ENCODE results near the gene CLK1. TPM values are rescaled to one million over a fixed set of nuclear protein-coding genes. Genes with fewer than 3 reads are reported as not detected.

CLK1 gene
- total and polyA plus RNA-seq, 2 of the 13 experiments (the other 11 are each of a cell fraction or from before 2014, with no cell fraction given): 66.6 to 101 TPM

DNA sequence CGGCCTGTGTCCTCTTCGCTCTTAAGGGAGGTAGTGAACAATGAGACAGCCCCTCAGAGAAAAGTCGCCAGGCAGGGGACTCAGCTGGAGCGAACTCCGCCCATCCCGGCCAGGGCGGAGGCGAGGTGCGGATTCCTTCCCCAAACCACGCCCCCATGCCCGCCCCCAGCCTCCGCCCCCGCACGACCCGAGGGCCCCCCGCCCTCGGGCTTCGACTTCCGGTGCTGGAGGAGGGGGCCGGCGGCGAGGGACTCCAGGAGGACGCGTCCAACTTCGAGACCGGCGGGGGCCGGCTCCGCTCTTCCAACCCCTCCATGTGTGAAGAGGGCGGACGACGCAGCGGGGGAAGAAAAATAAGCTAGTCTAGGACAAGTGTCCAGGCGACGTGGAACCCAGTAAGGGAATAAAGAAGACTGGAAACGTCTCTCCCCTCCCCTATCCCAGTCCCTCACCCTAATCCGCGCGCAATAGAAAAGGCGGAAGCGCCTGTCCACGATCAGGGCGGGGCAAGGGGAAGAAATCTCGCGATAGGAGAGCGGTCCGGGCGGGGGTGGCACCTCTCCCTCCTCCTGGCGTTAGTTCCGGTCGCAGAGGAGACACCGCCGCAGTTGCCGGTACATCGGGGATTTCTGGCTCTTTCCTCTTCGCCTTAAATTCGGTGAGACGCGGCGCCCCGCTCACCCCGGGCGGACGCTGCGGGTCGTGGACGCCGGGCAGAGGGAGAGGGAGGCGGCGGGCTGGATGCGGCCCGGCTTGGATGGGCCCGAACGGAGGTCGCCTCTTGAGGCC lies 52.9 kb downstream of the CLK1 start, which contains the start of gene BZW1 (continued):
- TF ChIP-seq, protein P1, sequence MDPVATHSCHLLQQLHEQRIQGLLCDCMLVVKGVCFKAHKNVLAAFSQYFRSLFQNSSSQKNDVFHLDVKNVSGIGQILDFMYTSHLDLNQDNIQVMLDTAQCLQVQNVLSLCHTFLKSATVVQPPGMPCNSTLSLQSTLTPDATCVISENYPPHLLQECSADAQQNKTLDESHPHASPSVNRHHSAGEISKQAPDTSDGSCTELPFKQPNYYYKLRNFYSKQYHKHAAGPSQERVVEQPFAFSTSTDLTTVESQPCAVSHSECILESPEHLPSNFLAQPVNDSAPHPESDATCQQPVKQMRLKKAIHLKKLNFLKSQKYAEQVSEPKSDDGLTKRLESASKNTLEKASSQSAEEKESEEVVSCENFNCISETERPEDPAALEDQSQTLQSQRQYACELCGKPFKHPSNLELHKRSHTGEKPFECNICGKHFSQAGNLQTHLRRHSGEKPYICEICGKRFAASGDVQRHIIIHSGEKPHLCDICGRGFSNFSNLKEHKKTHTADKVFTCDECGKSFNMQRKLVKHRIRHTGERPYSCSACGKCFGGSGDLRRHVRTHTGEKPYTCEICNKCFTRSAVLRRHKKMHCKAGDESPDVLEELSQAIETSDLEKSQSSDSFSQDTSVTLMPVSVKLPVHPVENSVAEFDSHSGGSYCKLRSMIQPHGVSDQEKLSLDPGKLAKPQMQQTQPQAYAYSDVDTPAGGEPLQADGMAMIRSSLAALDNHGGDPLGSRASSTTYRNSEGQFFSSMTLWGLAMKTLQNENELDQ (CRISPR knock-in tag; IDR thresholded peaks at IDR 0.05; ENCODE audit: borderline replicate concordance): peak; percentile 48; the same call in 1 of the 2 replicates
- TF ChIP-seq MLLT10 (CRISPR knock-in tag; IDR thresholded peaks at IDR 0.05): no peak
- no peak for TF ChIP-seq ZSCAN25 (CRISPR knock-in tag; IDR thresholded peaks at IDR 0.05)
- TF ChIP-seq, protein P2, sequence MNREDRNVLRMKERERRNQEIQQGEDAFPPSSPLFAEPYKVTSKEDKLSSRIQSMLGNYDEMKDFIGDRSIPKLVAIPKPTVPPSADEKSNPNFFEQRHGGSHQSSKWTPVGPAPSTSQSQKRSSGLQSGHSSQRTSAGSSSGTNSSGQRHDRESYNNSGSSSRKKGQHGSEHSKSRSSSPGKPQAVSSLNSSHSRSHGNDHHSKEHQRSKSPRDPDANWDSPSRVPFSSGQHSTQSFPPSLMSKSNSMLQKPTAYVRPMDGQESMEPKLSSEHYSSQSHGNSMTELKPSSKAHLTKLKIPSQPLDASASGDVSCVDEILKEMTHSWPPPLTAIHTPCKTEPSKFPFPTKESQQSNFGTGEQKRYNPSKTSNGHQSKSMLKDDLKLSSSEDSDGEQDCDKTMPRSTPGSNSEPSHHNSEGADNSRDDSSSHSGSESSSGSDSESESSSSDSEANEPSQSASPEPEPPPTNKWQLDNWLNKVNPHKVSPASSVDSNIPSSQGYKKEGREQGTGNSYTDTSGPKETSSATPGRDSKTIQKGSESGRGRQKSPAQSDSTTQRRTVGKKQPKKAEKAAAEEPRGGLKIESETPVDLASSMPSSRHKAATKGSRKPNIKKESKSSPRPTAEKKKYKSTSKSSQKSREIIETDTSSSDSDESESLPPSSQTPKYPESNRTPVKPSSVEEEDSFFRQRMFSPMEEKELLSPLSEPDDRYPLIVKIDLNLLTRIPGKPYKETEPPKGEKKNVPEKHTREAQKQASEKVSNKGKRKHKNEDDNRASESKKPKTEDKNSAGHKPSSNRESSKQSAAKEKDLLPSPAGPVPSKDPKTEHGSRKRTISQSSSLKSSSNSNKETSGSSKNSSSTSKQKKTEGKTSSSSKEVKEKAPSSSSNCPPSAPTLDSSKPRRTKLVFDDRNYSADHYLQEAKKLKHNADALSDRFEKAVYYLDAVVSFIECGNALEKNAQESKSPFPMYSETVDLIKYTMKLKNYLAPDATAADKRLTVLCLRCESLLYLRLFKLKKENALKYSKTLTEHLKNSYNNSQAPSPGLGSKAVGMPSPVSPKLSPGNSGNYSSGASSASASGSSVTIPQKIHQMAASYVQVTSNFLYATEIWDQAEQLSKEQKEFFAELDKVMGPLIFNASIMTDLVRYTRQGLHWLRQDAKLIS (CRISPR knock-in tag; IDR thresholded peaks at IDR 0.05): no peak; the same call in 1 of the 2 replicates
- TF ChIP-seq, protein P3, sequence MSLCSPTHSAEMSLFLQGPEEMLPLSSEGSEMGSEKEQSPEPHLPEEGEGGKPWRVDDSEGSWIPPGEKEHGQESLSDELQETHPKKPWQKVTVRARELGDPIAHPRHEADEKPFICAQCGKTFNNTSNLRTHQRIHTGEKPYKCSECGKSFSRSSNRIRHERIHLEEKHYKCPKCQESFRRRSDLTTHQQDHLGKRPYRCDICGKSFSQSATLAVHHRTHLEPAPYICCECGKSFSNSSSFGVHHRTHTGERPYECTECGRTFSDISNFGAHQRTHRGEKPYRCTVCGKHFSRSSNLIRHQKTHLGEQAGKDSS (CRISPR knock-in tag; IDR thresholded peaks at IDR 0.05; ENCODE audit: borderline replicate concordance, low read depth): no peak
- TF ChIP-seq, protein P4, sequence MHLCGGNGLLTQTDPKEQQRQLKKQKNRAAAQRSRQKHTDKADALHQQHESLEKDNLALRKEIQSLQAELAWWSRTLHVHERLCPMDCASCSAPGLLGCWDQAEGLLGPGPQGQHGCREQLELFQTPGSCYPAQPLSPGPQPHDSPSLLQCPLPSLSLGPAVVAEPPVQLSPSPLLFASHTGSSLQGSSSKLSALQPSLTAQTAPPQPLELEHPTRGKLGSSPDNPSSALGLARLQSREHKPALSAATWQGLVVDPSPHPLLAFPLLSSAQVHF (CRISPR knock-in tag; IDR thresholded peaks at IDR 0.05): peak; percentile 21; the same call in 1 of the 2 replicates
- TF ChIP-seq SP2 (CRISPR knock-in tag; IDR thresholded peaks at IDR 0.05): peak; percentile 61; the same call in 1 of the 2 replicates
- TF ChIP-seq ZNF850 (CRISPR knock-in tag; conservative IDR thresholded peaks at IDR 0.05): no peak
- TF ChIP-seq FOXA1 (IDR thresholded peaks at IDR 0.05): no peak
- no peak for TF ChIP-seq FOXA1 (CRISPR knock-in tag; IDR thresholded peaks at IDR 0.05)
- TF ChIP-seq, protein P5, sequence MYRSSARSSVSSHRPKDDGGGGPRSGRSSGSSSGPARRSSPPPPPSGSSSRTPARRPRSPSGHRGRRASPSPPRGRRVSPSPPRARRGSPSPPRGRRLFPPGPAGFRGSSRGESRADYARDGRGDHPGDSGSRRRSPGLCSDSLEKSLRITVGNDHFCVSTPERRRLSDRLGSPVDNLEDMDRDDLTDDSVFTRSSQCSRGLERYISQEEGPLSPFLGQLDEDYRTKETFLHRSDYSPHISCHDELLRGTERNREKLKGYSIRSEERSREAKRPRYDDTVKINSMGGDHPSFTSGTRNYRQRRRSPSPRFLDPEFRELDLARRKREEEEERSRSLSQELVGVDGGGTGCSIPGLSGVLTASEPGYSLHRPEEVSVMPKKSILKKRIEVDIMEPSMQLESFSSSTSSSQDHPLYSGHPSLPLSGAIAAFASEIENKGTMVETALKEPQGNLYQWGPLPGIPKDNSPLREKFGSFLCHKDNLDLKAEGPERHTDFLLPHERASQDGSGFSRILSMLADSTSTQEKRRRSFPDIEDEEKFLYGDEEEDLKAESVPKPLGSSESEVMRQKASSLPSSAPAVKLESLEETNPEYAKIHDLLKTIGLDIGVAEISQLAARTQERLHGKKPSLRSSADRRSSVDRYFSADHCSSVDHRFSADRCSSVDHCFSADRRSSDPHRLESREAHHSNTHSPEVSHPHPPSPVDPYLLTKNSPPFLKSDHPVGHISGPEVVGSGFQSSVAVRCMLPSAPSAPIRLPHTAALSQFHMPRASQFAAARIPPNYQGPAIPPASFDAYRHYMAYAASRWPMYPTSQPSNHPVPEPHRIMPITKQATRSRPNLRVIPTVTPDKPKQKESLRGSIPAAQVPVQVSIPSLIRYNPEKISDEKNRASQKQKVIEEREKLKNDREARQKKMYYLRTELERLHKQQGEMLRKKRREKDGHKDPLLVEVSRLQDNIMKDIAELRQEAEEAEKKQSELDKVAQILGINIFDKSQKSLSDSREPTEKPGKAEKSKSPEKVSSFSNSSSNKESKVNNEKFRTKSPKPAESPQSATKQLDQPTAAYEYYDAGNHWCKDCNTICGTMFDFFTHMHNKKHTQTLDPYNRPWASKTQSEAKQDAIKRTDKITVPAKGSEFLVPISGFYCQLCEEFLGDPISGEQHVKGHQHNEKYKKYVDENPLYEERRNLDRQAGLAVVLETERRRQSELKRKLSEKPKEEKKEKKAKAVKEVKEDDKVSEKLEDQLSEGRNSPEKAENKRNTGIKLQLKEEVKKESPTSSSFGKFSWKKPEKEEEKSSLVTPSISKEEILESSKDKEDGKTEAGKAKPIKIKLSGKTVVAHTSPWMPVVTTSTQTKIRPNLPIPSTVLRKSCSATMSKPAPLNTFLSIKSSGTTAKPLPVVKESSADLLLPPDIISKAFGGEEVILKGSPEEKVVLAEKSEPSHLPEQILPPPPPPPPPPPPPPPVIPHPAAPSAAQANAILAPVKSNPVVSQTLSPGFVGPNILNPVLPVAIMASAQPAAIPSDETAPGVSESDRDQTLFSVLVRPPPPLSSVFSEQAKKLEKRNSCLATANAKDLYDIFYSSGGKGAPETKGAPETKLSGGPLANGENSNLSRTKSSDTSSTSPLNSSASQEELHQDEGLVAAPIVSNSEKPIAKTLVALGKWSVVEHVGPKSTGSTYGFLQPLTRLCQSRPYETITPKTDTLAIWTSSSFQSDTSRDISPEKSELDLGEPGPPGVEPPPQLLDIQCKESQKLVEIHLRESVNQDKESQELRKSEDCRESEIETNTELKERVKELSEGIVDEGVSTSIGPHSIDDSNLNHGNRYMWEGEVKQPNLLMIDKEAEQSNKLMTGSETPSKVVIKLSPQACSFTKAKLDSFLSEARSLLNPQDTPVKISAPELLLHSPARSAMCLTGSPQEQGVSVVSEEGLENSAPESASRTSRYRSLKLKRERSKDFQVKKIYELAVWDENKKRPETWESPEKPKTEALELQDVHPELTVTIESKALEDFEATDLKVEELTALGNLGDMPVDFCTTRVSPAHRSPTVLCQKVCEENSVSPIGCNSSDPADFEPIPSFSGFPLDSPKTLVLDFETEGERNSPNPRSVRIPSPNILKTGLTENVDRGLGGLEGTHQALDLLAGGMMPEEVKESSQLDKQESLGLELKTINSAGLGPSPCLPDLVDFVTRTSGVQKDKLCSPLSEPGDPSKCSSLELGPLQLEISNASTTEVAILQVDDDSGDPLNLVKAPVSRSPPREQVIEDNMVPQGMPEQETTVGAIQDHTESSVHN (CRISPR knock-in tag; IDR thresholded peaks at IDR 0.05): no peak
- peak; percentile 82; the same call in 1 of the 2 replicates for TF ChIP-seq SMYD3 (CRISPR knock-in tag; IDR thresholded peaks at IDR 0.05)
